T47D (cell line): ENCODE data around the gene MYO3A.
"Not testable (repeated sequence)": the region's sequence is repeated elsewhere in the genome, so short reads cannot be mapped to it uniquely, and the experiment has no call there.

Source experiments
- DNase-seq, 2 experiments: peaks; one replicate each; pipeline versions ENCODE4 v3.0.0 to v3.0.0-alpha.2; 2011 to 2012; ENCODE audit warnings: low read depth in 1 of 2, low spot score in 1 of 2
- JUND ChIP-seq: IDR thresholded peaks from 2 replicates; pipeline ENCODE4 v1.6.1; 2012; ENCODE audit warnings: low read depth
- in situ Hi-C: cut with HindIII; loops from 2 replicates; pipeline ENCODE4 v1.10.0; 2016; ENCODE audit warnings: low sequenced_read_pairs, low pct_unique_long_range_greater_than_20kb

Gene MYO3A

DNA sequence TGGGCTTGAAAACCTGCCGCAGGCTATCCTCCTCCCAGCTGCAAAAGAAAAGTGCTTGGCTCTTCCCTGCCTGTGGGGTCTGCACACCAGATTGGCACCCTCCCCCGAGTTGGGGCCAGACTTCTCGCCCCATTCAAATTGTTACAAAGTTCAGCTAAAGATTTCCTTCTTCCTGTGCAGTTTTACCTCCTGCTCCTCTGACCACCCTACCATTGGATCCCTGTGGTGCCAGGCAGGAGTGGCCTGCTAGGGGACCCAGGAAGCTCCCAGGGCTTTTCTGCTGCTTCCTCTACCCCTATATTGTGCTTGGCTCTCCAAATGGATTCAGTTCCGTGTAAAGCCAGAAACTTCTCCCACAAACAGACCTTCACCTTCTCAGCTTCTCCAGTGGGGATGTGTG lies 147.4 kb downstream of the MYO3A start:
- TF ChIP-seq JUND: no peak
- in situ Hi-C loops: no loop called here
- DNase-seq: no peak

DNA sequence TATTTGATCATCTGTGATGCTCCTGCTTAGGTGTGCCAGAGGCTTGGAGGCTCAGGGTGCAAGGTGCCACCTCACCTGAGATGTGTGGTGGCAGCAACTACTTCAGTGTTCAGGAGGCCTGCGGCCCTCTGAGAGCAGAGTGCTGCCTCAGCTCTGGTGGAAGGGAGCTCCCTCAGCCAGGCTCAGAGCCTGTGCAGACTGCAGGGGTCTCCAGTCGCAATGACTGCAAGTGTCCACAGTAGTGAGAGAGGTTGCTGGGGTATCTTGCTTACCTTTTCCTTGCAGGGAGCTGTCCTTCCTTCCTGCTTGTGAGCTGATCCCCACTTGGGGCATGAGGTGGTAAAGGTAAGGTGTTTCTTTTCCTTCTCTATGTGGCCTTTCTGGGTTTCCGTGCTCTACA lies 151.5 kb downstream of the MYO3A start:
- no peak for TF ChIP-seq JUND
- no peak for DNase-seq
- in situ Hi-C loops: no loop called here

GRCh38 chr10:26087666-26088065 lies 153.6 kb downstream of the MYO3A start:
- no peak for TF ChIP-seq JUND

GRCh38 chr10:26090026-26090425 lies 156.0 kb downstream of the MYO3A start:
- TF ChIP-seq JUND: no peak
- in situ Hi-C loops: no loop called here
- DNase-seq: no peak

More at GRCh38 chr10:26087666-26088065, 153.6 kb downstream of the MYO3A start:
- no peak for DNase-seq
- in situ Hi-C loops: no loop called here

DNA sequence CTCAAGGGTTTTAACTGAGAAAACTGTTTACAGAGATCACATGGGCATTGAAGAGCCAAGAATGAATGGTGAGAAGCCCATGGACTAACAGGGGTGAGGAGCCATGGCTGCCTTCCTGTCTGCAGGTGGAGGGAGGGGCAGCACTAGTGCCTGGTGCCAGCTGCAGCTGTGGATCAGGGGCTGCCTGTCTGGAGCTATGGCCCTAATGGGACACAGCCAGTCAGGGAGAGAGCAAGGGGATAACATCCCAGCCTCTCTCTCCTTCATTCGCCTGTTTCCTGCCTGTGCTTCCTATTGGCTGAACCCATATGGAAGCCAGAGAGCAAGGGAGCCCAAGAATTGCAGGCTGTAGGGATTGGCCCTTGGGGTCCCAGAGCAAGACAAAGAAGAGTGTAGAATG lies 156.7 kb downstream of the MYO3A start:
- DNase-seq: no peak
- no peak for TF ChIP-seq JUND
- in situ Hi-C loops: no loop called here

GRCh38 chr10:26093229-26093628 lies 159.2 kb downstream of the MYO3A start:
- TF ChIP-seq JUND: no peak
- in situ Hi-C loops: no loop called here
- DNase-seq: no peak

- no peak for DNase-seq
- no peak for TF ChIP-seq JUND
- in situ Hi-C loops: no loop called here
Observed at GRCh38 chr10:26095781-26096180, 161.8 kb downstream of the MYO3A start.

- in situ Hi-C loops, DNase-seq: not testable (repeated sequence)
Observed at GRCh38 chr10:26097549-26097948, 163.5 kb downstream of the MYO3A start.

- in situ Hi-C loops: no loop called here
- no peak for DNase-seq
- no peak for TF ChIP-seq JUND
Observed at GRCh38 chr10:26112532-26112931, 178.5 kb downstream of the MYO3A start.

DNA sequence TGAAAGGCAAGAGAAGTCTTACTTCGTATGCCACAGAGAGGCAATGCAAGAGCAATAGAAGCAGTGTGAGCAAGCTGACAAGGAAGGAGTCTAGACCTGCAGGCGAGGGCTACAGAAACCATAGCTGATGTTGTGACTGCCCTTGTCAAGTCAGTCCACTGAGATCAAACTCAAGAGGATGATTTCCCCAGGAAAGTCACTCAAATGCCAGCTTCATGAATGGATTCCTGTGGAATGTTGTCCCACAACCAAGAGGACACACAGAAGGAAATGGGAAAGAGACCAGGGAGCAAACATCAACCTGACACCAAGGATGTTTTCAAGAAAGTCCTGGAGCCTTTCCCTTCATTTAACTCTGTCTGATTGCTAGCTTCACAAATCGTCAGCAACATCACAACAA lies 204.6 kb downstream of the MYO3A start:
- no peak for TF ChIP-seq JUND
- no peak for DNase-seq
- in situ Hi-C loops: no loop called here

DNA sequence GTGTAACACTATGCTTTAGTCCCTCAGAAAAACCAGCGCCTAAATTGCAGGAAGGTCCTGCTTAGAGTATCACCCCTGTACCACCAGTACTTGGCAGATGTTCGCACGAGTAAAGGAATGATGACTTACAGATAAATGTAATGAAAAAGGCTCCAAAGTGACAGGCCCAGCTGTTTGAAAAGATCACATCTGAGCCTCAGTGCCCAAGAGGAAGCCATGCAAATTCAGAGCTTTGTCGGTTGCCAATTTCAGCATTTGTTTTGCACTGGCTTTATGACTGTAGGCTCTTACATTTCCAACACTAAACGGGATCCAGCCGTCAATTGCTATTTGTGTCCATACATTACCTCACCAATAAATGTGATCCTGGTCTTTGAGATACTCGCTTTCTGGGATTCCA lies 222.0 kb downstream of the MYO3A start:
- no peak for TF ChIP-seq JUND
- DNase-seq: no peak
- in situ Hi-C loops: no loop called here

- DNase-seq: no peak
- no peak for TF ChIP-seq JUND
- in situ Hi-C loops: no loop called here
Observed at GRCh38 chr10:26157734-26158133, 223.7 kb downstream of the MYO3A start.

GRCh38 chr10:26169466-26169865 lies 235.4 kb downstream of the MYO3A start:
- no peak for TF ChIP-seq JUND
- in situ Hi-C loops: no loop called here
- no peak for DNase-seq

- in situ Hi-C loops: no loop called here
- no peak for DNase-seq
- no peak for TF ChIP-seq JUND
Observed at GRCh38 chr10:26172131-26172530, 238.1 kb downstream of the MYO3A start.

- no peak for TF ChIP-seq JUND
- no peak for DNase-seq
- in situ Hi-C loops: no loop called here
Observed at GRCh38 chr10:26173837-26174236, 239.8 kb downstream of the MYO3A start.
